NCI-H1694 treated with DMSO at 0.1 percent for 48 hours (cell line): ENCODE data around the gene ALG3.

ENCODE experiments used
- DNase-seq: peaks from one replicate; lab custom pipeline; 2025; lab: John Stamatoyannopoulos, UW

Gene ALG3

DNA sequence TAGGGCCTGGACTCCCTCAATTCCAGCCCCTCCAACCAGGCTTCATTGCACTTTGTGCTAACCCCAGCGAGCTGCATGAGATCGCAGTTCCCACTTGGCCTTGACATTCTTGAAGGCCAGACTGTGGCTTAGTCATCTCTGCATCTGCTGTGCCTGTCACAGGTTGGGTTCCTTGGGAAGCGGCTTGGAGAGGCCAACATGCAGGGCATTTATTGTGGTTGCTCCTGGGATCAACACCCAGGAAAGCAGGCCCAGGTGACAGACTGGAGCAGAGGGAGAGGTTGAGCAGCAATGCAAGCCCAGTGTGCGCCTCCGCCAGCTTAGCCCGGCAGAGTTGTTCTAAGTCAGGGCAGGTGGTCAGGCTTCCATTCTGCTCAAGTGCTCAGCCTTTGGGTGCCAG lies 52.2 kb downstream of the ALG3 start:
- no peak for DNase-seq

GRCh38 chr3:184193991-184194539 lies 54.7 kb downstream of the ALG3 start:
- DNase-seq, result no peak

GRCh38 chr3:184192889-184193288 lies 55.9 kb downstream of the ALG3 start:
- DNase-seq, result no peak
